Activated gamma-delta T cell (primary cell): ENCODE data around the gene NMNAT3.

Experiments used
- DNase-seq: peaks from one replicate; lab custom pipeline; 2025; lab: John Stamatoyannopoulos, UW

Gene NMNAT3

GRCh38 chr3:139578783-139579182, 99.0 kb downstream of the NMNAT3 start:
- no peak for DNase-seq

- no peak for DNase-seq
Observed at GRCh38 chr3:139577909-139578308, 99.9 kb downstream of the NMNAT3 start.

- DNase-seq = no peak
Observed at GRCh38 chr3:139577346-139577745, 100.4 kb downstream of the NMNAT3 start.

GRCh38 chr3:139574026-139574947, 103.5 kb downstream of the NMNAT3 start:
- no peak for DNase-seq

- DNase-seq = no peak
Observed at GRCh38 chr3:139572847-139573672, 104.7 kb downstream of the NMNAT3 start.

GRCh38 chr3:139571711-139572110, 106.1 kb downstream of the NMNAT3 start:
- no peak for DNase-seq

GRCh38 chr3:139564294-139564861, 113.4 kb downstream of the NMNAT3 start:
- no peak for DNase-seq

GRCh38 chr3:139561959-139562676, 115.7 kb downstream of the NMNAT3 start:
- DNase-seq = no peak

GRCh38 chr3:139561255-139561817, 116.4 kb downstream of the NMNAT3 start:
- no peak for DNase-seq

GRCh38 chr3:139560411-139560810, 117.4 kb downstream of the NMNAT3 start:
- DNase-seq = no peak

GRCh38 chr3:139559541-139559940, 118.2 kb downstream of the NMNAT3 start:
- no peak for DNase-seq

GRCh38 chr3:139558351-139559266, 119.2 kb downstream of the NMNAT3 start:
- no peak for DNase-seq

- DNase-seq = no peak
Observed at GRCh38 chr3:139557041-139557440, 120.7 kb downstream of the NMNAT3 start.

- DNase-seq = no peak
Observed at GRCh38 chr3:139555249-139555648, 122.5 kb downstream of the NMNAT3 start.

GRCh38 chr3:139554628-139555027, 123.1 kb downstream of the NMNAT3 start:
- no peak for DNase-seq

- DNase-seq = no peak
Observed at GRCh38 chr3:139552632-139553365, 125.0 kb downstream of the NMNAT3 start.

- DNase-seq = no peak
Observed at GRCh38 chr3:139548801-139549200, 129.0 kb downstream of the NMNAT3 start.

- DNase-seq = no peak
Observed at GRCh38 chr3:139547666-139548065, 130.1 kb downstream of the NMNAT3 start.

- no peak for DNase-seq
Observed at GRCh38 chr3:139546772-139547171, 131.0 kb downstream of the NMNAT3 start.
